Heart left ventricle (tissue), 16 donors: ENCODE results near the gene CAMK2B. TPM values are rescaled to one million over a fixed set of nuclear protein-coding genes. Genes with fewer than 3 reads are reported as not detected.

Experiments
- ATAC-seq, 4 donors: fragments of 200-7000 bp; cut with Tn5 transposase; one replicate each; pipeline ENCODE4 v1.9.1; 2020 to 2022; ENCODE audit warnings: moderate library complexity in 4 of 4, mild to moderate bottlenecking in 3 of 4, moderate number of reproducible peaks in 1 of 4
- DNase-seq, 5 donors: peaks; one replicate each; pipeline ENCODE4 v3.0.0-alpha.2; 2020
- H3K27ac ChIP-seq, 12 donors: fragments of 200-600 bp; sonication (generic) in 4 of 12; one replicate each; pipeline versions ENCODE4 v1.5.0 to v1.8.0; 2016 to 2022; ENCODE audit warnings: mild to moderate bottlenecking in 2 of 12
- H3K27me3 ChIP-seq, 9 donors: fragments of 200-600 bp; sonication (generic) in 2 of 9; one replicate each; pipeline versions ENCODE4 v1.5.1 to v1.8.0; 2016 to 2022; ENCODE audit warnings: mild to moderate bottlenecking in 3 of 9
- H3K36me3 ChIP-seq, 9 donors: fragments of 200-600 bp; sonication (generic) in 2 of 9; one replicate each; pipeline versions ENCODE4 v1.5.0 to v1.8.0; 2018 to 2022; ENCODE audit warnings: mild to moderate bottlenecking in 2 of 9
- H3K4me1 ChIP-seq, 12 donors: fragments of 200-600 bp; sonication (generic) in 4 of 12; one replicate each; pipeline versions ENCODE4 v1.5.0 to v1.8.0; 2016 to 2022; ENCODE audit warnings: mild to moderate bottlenecking in 3 of 12
- H3K4me3 ChIP-seq, 12 donors: fragments of 200-600 bp; sonication (generic) in 4 of 12; one replicate each; pipeline versions ENCODE4 v1.5.0 to v1.8.0; 2017 to 2022; ENCODE audit warnings: mild to moderate bottlenecking in 9 of 12, moderate library complexity in 4 of 12
- H3K9me3 ChIP-seq, 12 donors: fragments of 200-600 bp; sonication (generic) in 4 of 12; one replicate each; pipeline versions ENCODE4 v1.5.0 to v1.8.0; 2016 to 2022; ENCODE audit warnings: mild to moderate bottlenecking in 1 of 12
- CTCF ChIP-seq, 12 donors: fragments of 200-600 bp; sonication (generic) in 4 of 12; IDR thresholded peaks; one replicate each; pipeline versions ENCODE4 v1.5.0 to v1.8.0; 2018 to 2022; ENCODE audit warnings: antibody characterized with exemption in 12 of 12, mild to moderate bottlenecking in 5 of 12
- POLR2A ChIP-seq, 2 donors: fragments of 450-650 bp; IDR thresholded peaks; one replicate each; pipeline ENCODE4 v1.6.1; 2017; ENCODE audit warnings: antibody characterized with exemption in 2 of 2, mild to moderate bottlenecking in 2 of 2, moderate library complexity in 2 of 2
- WGBS, 4 donors: extraction: QIAGEN DNeasy Blood & Tissue Kit in 2 of 4; methylation state at CpG; one replicate each; pipeline versions ENCODE4 v1.1.5 to v1.1.7; 2013 to 2018; 5-methylcytosine and 5-hydroxymethylcytosine counted together
- intact Hi-C, 10 donors: fragments of 100-400 bp; cut with DNase I; formaldehyde crosslinking; loops; one replicate each; pipeline versions ENCODE4 v1.11.1 to v1.14.2; 2022
- polyA plus RNA-seq, 2 donors: library from polyadenylated mRNA; stranded (reverse); fragments of 200-250 nt; gene quantifications; one replicate each; pipeline ENCODE4 v1.2.3, GENCODE V29; 2013
- total RNA-seq, 9 donors: library from RNA; depleted of rRNA in 2 of 9; stranded (reverse); fragments of >200 nt in 2 of 9; fragmentation: NEBNext Ultra II Directional in 3 of 9; extraction: Animal tissue kit (Norgen Biotek cat#: 25700) in 3 of 9; gene quantifications; one replicate each; pipeline versions ENCODE4 v1.1.0 to v1.2.4, GENCODE V29; 2016 to 2023
- donor health status: ischemic (EF 13 %, LVEDD 7.1; RV severe dilation, severe dysfunction).
- donor health status: healthy with polysubstance abuse.
- donor health status: DM: no; HTN: yes; CAD: no.
- donor health status: DM: no; HTN: no; CAD: no.
- donor health status: ischemic (EF 25% LVEDD 6.9; RV normal size, moderate dysfunction).
- donor health status: ischemic (EF 25% LVEDD 5.7; RV mildly dilated, moderate dysfunction).
- donor health status: healthy.
- donor health status: DM: yes; HTN: yes; CAD: no.
- donor health status: ischemic (EF 35%, LVEDD 5.7; RV mildly dilated, moderate dysfunction).
- donor health status: nonischemic (EF 11% LVEDD 7.7; RV severe dilation, severe dysfunction).
- donor health status: DM: yes; HTN: yes; CAD: no.
- donor health status: PGD.
- donor health status: ischemic (EF 29% LVEDD 5.4; RV normal size, mild dysfunction).
- donor health status: nonischemic (EF 23%, LVEDD 6.1; RV moderate dilation, normal function).

The CAMK2B gene
- total and polyA plus RNA-seq, 11 donors, result 35.7 to 141 (median 103) TPM

- 85 to 96% (median 94%) methylated on average over 4 of the region's 4 CpGs for WGBS, 4 donors
- Histone ChIP-seq H3K27me3 (no peaks in the 10 kb centered on the region), H3K4me3 (no peak overlapping the region), H3K36me3 (no peaks in the 10 kb centered on the region), H3K27ac (no peak overlapping the region), H3K9me3 (peaks cover 0 to 11% (median 0%) of the 10 kb centered on the region in 12 donors), H3K4me1 (no peaks in the 10 kb centered on the region)
- DNase-seq (no peak), ATAC-seq (no peak)
- no peak for TF ChIP-seq POLR2A (IDR thresholded peaks at IDR 0.05)
- intact Hi-C loops, result loop anchor here in 2 of 10 donors (10.0 kb wide), 1 partner anchor 198 kb away; no protein-coding TSS in a partner anchor
Observed at GRCh38 chr7:44366986-44367385, 41.6 kb upstream of the CAMK2B start.

GRCh38 chr7:44353668-44354067 lies 28.3 kb upstream of the CAMK2B start:
- Histone ChIP-seq H3K27me3 (peaks cover 0 to 6% (median 0%) of the 10 kb centered on the region in 9 donors), H3K4me1 (peaks cover 0 to 7% (median 0%) of the 10 kb centered on the region in 12 donors), H3K4me3 (no peak overlapping the region), H3K9me3 (peaks cover 0 to 35% (median 0%) of the 10 kb centered on the region in 12 donors), H3K36me3 (no peaks in the 10 kb centered on the region), H3K27ac (no peak overlapping the region)
- DNase-seq (no peak), ATAC-seq (no peak)
- intact Hi-C loops, result no loop called here
- WGBS, 4 donors, result 53 to 66% (median 61%) methylated on average over 2 of the region's 2 CpGs
- TF ChIP-seq POLR2A (IDR thresholded peaks at IDR 0.05) (no peak), CTCF (IDR thresholded peaks at IDR 0.05) (no peak)

- ATAC-seq, result peak in 3 of 4 donors; percentile 50 to 64 (median 63)
- Histone ChIP-seq H3K4me3 (no peak overlapping the region), H3K4me1 (peaks cover 0 to 22% (median 3%) of the 10 kb centered on the region in 12 donors), H3K27me3 (peaks cover 0 to 4% (median 0%) of the 10 kb centered on the region in 9 donors), H3K27ac (no peak overlapping the region), H3K9me3 (peaks cover 0 to 17% (median 0%) of the 10 kb centered on the region in 12 donors), H3K36me3 (no peaks in the 10 kb centered on the region)
- TF ChIP-seq CTCF (IDR thresholded peaks at IDR 0.05) (peak in 5 of 12 donors; percentile 9 to 30 (median 21)), POLR2A (IDR thresholded peaks at IDR 0.05) (no peak)
- WGBS, 4 donors, result 65 to 79% (median 77%) methylated on average over 9 of the region's 9 CpGs
- intact Hi-C loops, result no loop called here
- DNase-seq, result no peak
Observed at GRCh38 chr7:44348851-44349781, 23.7 kb upstream of the CAMK2B start.

GRCh38 chr7:44348300-44348699 lies 22.9 kb upstream of the CAMK2B start:
- H3K4me3 ChIP-seq, result no peak overlapping the region
- no peaks in the 10 kb centered on the region for H3K36me3 ChIP-seq
- ATAC-seq (peak in 3 of 4 donors; percentile 30 to 42 (median 39)), DNase-seq (no peak)
- TF ChIP-seq POLR2A (IDR thresholded peaks at IDR 0.05) (no peak), CTCF (IDR thresholded peaks at IDR 0.05) (peak in 2 of 12 donors; percentile 18 to 24)
- 80 to 91% (median 84%) methylated on average over 1 to 2 of the region's 2 CpGs; no CpG with 5 or more reads in 1 of the 4 donors for WGBS, 4 donors
- intact Hi-C loops, result no loop called here
- H3K27ac ChIP-seq, result peak overlapping the region in 2 of 12 donors; percentile 26 to 47
- peaks cover 0 to 10% (median 0%) of the 10 kb centered on the region in 12 donors for H3K9me3 ChIP-seq
- peaks cover 0 to 22% (median 3%) of the 10 kb centered on the region in 12 donors for H3K4me1 ChIP-seq
- H3K27me3 ChIP-seq, result peaks cover 0 to 4% (median 0%) of the 10 kb centered on the region in 9 donors
